NCI-H446 (cell line): Measurements from ENCODE around the gene HBB.

Source experiments
- DNase-seq, 2 experiments: peaks; one replicate each; lab custom pipeline; 2025; lab: John Stamatoyannopoulos, UW

HBB gene

GRCh38 chr11:5227681-5228080 lies 810 bp upstream of the HBB start:
- no peak for DNase-seq

DNA sequence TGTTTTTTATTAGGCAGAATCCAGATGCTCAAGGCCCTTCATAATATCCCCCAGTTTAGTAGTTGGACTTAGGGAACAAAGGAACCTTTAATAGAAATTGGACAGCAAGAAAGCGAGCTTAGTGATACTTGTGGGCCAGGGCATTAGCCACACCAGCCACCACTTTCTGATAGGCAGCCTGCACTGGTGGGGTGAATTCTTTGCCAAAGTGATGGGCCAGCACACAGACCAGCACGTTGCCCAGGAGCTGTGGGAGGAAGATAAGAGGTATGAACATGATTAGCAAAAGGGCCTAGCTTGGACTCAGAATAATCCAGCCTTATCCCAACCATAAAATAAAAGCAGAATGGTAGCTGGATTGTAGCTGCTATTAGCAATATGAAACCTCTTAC lies 1.4 kb downstream of the HBB start:
- DNase-seq: no peak

DNA sequence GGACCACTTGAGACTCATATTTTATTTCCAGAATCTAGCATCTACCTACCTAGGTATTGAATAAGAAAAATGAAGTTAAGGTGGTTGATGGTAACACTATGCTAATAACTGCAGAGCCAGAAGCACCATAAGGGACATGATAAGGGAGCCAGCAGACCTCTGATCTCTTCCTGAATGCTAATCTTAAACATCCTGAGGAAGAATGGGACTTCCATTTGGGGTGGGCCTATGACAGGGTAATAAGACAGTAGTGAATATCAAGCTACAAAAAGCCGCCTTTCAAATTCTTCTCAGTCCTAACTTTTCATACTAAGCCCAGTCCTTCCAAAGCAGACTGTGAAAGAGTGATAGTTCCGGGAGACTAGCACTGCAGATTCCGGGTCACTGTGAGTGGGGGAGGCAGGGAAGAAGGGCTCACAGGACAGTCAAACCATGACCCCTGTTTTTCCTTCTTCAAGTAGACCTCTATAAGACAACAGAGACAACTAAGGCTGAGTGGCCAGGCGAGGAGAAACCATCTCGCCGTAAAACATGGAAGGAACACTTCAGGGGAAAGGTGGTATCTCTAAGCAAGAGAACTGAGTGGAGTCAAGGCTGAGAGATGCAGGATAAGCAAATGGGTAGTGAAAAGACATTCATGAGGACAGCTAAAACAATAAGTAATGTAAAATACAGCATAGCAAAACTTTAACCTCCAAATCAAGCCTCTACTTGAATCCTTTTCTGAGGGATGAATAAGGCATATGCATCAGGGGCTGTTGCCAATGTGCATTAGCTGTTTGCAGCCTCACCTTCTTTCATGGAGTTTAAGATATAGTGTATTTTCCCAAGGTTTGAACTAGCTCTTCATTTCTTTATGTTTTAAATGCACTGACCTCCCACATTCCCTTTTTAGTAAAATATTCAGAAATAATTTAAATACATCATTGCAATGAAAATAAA lies 2.1 kb downstream of the HBB start:
- DNase-seq: no peak

- DNase-seq: no peak
Measured at GRCh38 chr11:5223686-5224085, 3.2 kb downstream of the HBB start.

GRCh38 chr11:5223146-5223545 lies 3.7 kb downstream of the HBB start:
- no peak for DNase-seq

DNA sequence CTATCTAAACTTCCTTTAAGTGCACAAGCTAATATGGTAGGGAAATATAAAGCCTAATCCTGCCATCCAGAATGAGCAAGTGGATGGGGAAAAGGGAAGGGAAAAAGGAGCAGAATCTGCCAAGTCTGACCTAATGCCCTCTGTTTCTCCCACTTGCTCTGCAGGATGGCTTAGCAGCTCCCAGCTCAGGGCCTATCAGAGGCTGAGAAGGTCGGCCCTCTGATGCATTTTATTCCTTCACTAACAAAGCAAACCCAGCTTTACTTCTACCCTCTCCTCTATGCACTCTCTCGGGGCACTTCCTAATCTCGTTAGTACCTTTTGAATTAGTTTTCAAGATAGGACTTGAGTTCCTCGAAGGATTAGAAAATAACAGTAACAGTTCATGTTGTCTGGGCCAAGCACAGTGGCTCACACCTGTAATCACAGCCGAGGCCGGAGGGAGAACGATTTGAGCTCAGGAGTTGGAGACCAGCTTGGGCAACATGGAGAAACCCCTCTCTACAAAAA lies 16.4 kb downstream of the HBB start:
- no peak for DNase-seq

DNA sequence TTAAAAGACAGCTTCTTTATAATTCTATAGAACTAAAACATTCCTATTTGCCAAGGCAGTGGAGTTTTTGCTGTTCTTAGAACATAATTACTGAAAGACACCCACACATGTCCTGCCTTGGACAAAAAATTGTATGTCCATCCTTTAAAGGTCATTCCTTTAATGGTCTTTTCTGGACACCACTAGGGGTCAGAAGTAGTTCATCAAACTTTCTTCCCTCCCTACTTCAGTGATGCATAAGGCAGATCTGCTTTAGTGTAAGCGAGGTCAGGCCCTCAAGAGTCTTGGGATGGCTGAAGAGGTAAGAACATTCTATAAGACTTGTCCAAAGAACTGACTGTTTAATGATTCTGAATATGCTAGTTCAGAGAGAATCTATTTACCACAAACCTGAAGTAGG lies 22.1 kb downstream of the HBB start:
- peak in 1 of 2 experiments; percentile 3 for DNase-seq

DNA sequence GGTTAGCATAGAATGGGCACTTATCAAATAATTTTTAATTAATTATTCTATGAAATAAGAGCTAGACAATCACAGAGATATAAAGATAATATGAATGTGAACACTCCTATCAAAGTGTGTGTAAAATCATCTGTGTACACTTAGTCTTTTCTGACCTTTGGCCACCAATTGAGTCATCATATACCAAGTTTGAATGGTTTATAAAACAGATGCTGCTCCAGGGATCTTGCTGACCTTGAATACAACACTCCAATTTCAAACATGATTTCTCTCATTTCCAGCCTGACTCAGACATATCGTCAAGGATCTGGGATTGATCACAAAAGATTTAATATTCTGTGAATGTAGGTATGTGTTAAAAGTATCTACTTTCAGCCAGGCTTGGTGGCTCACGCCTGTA lies 23.5 kb downstream of the HBB start:
- DNase-seq: no peak

DNA sequence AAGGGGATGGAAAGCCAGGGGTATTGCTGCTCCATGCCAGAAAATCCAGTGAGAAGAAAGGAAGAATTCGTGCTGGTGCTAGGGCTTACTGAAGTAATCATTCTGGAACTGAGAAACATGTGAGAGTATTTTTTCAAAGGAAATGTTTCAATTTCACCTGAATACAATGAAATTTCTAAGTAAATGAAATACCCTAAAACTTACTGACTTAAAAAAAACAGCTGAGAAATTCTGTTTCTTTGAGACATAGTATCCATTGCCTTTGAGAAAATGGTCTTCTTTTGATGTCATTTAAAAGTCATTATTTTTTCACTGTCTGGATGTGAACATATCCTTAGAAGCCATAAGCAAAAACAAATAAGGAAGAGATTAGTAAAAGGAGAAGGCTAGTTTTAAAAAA lies 26.3 kb downstream of the HBB start, which contains the start of gene OR51V1:
Gene OR51V1, minus strand, starts transcription at position 101 of the 400 bp plus-strand sequence. Its CDS starts 0 bp downstream, at position 101.
- no peak for DNase-seq

GRCh38 chr11:5198285-5198684 lies 28.6 kb downstream of the HBB start:
- DNase-seq: no peak

- DNase-seq: no peak
Measured at GRCh38 chr11:5197536-5197935, 29.3 kb downstream of the HBB start.

DNA sequence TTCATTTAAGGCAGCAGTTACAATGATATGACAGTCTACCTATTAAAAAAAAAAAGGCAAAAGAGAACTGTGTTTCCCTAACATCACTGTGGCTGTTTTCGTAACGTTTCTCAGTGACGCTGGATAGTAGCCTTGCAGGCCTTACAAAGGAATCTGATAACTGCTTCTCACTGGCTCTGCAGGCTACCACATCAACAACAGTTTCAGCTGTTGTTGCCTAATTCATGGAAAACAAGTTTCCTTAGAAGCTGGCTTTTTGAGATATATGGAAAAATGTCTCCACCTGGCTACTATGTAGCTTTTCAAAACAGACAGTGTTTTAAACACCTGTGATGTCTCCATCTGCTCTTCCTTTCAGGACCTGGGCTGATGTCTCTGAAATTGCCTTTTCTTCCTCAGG lies 30.1 kb downstream of the HBB start:
- no peak for DNase-seq

- DNase-seq: no peak
Measured at GRCh38 chr11:5196067-5196466, 30.8 kb downstream of the HBB start.

DNA sequence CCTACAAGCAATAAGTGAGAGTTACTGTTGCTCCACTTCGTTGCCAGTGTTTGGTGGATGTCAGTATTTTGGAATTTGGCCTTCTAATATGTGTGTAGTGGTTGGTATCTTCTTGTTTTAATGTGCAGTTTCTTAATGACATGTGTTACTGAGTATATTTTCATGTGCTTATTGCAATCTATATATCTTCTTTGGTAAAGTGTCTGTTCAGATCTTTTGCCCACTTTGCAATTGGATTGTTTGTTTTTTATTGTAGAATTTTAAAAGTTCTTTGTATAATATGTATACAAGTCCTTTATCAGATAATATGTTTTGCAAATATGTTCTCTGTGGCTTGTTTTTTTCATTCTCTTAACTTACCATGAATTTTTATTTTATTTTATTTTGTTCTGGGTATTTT lies 34.1 kb downstream of the HBB start:
- no peak for DNase-seq

- DNase-seq: no peak
Measured at GRCh38 chr11:5188201-5188600, 38.7 kb downstream of the HBB start.

- no peak for DNase-seq
Measured at GRCh38 chr11:5178046-5178837, 48.6 kb downstream of the HBB start.
